ENCODE data around the gene DBX1.

- TF ChIP-seq CTCF (IDR thresholded peaks at IDR 0.05; ENCODE audit: low read depth, low read length) = no peak
- no peak for TF ChIP-seq EZH2phosphoT487 (IDR thresholded peaks at IDR 0.05; ENCODE audit: low read depth)
Measured at GRCh38 chr11:20134991-20135736, 25.1 kb downstream of the DBX1 start.

Measured in OCI-LY3 (cell line).